Hepatocyte (in vitro differentiated cells): ENCODE data around the gene IL6.

Source experiments
- CTCF ChIP-seq: fragments of 200-600 bp; sonication (generic); IDR thresholded peaks from 2 replicates; pipeline ENCODE4 v1.5.1; 2016; ENCODE audit warnings: antibody characterized with exemption, mild to moderate bottlenecking; ENCODE audit not compliant: poor library complexity
- EZH2phosphoT487 ChIP-seq: fragments of 200-600 bp; sonication (generic); IDR thresholded peaks from one replicate; pipeline ENCODE4 v1.6.1; 2018; ENCODE audit warnings: antibody characterized with exemption, mild to moderate bottlenecking, low read depth, moderate library complexity; ENCODE audit not compliant: unreplicated experiment, severe bottlenecking

- TF ChIP-seq EZH2phosphoT487: no peak
- no peak for TF ChIP-seq CTCF
Measured at GRCh38 chr7:22695476-22696132, 31.4 kb upstream of the IL6 start.
